Measurements from ENCODE around the gene OR9A2. TPM values are rescaled to one million over a fixed set of nuclear protein-coding genes. Genes with fewer than 3 reads are reported as not detected.
A peak's percentile ranks its signal among the peaks of the same experiment; 100 is the strongest.

OR9A2 gene
- total RNA-seq, 1 experiment from 2014 or later = not detected

DNA sequence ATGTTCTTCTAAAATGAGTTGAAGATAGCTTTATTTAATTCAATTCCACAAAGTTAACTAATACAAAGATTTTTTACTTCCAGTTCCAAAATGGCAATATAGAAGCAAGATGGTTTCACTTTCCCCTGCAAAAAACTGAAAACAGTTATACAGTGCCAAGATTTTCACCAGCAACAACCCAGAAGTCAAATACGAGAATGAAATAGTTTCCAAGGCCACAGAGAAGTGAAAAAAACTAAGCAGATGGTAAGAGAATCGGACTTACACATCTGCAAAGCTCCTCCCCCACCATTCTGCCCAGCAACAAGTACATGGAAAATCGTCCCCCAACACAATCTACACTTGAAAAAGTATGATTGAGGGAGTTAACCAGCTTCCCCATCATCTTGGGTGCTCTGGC is 34.5 kb downstream of the OR9A2 start:
- Histone ChIP-seq H3T11ph (ENCODE audit: low read length) (no peak overlapping the region), H4K91ac (ENCODE audit: insufficient read length, low read depth, low read length) (no peak overlapping the region), H3K79me2 (ENCODE audit: insufficient read depth, low read length) (no peaks in the 10 kb centered on the region), H3K4me1 (ENCODE audit: insufficient read depth, low read length) (no peaks in the 10 kb centered on the region; the same call in 1 of the 2 replicates), H2BK120ac (ENCODE audit: low read depth, low read length, poor library complexity, severe bottlenecking) (no peak overlapping the region), H3K14ac (ENCODE audit: insufficient read depth, low read length) (no peak overlapping the region), H3K23me2 (ENCODE audit: insufficient read length, low read depth, low read length, poor library complexity, severe bottlenecking) (no peaks in the 10 kb centered on the region), H4K5ac (ENCODE audit: insufficient read length, low read depth, low read length) (no peak overlapping the region), H3K56ac (ENCODE audit: insufficient read length, low read depth, low read length) (no peak overlapping the region), H4K20me1 (ENCODE audit: control insufficient read depth, insufficient read depth, insufficient read length) (no peaks in the 10 kb centered on the region), H3K9me3 (ENCODE audit: control insufficient read depth, low read depth, low read length) (no peaks in the 10 kb centered on the region), H3K27ac (ENCODE audit: insufficient read length, low read depth, low read length) (no peak overlapping the region), H2BK15ac (ENCODE audit: low read depth, low read length) (no peak overlapping the region), H2BK12ac (ENCODE audit: insufficient read length, low read depth, low read length) (no peak overlapping the region), H3K4ac (ENCODE audit: low read depth, low read length) (no peak overlapping the region), H2BK5ac (ENCODE audit: insufficient read length, low read length) (no peak overlapping the region), H2AK5ac (ENCODE audit: insufficient read length, low read length) (no peak overlapping the region), H3K4me2 (ENCODE audit: insufficient read depth, insufficient read length, low read length) (no peak overlapping the region), H2AFZ (ENCODE audit: low read length) (peak overlapping the region; percentile 22), H2BK20ac (ENCODE audit: low read depth, low read length, poor library complexity, severe bottlenecking) (no peak overlapping the region), H3K79me1 (ENCODE audit: insufficient read depth, low read depth, low read length, poor library complexity, severe bottlenecking) (no peaks in the 10 kb centered on the region), H3K9ac (ENCODE audit: extremely low read depth, insufficient read length, low read length) (no peak overlapping the region), H3K27me3 (ENCODE audit: insufficient read depth, low read length) (no peaks in the 10 kb centered on the region; the same call in 1 of the 2 replicates), H4K8ac (replicated peaks; ENCODE audit: insufficient read length, low read depth, low read length) (no peak overlapping the region), H3K23ac (ENCODE audit: insufficient read length, low read depth, low read length) (no peak overlapping the region), H3K18ac (ENCODE audit: insufficient read length, low read depth, low read length) (no peak overlapping the region)
- WGBS (ENCODE audit: extremely low coverage, insufficient read length, low lambda C conversion rate) = no CpG with 5 or more reads among the region's 3 CpGs
- Mint-ChIP-seq H3K9me3 (peaks cover 7 to 9% of the 10 kb centered on the region in 2 experiments; a peak in 4 of 5 replicates), H3K4me3 (no peak overlapping the region), H3K27ac (no peak overlapping the region), H3K36me3 (ENCODE audit: insufficient read depth in 1 of 3, low read depth in 3 of 3) (no peaks in the 10 kb centered on the region; a peak in 2 of 7 replicates), H3K4me1 (no peaks in the 10 kb centered on the region), H3K27me3 (ENCODE audit: low read depth) (no peaks in the 10 kb centered on the region)
- DNase-seq = no peak
- TF ChIP-seq, protein P1, sequence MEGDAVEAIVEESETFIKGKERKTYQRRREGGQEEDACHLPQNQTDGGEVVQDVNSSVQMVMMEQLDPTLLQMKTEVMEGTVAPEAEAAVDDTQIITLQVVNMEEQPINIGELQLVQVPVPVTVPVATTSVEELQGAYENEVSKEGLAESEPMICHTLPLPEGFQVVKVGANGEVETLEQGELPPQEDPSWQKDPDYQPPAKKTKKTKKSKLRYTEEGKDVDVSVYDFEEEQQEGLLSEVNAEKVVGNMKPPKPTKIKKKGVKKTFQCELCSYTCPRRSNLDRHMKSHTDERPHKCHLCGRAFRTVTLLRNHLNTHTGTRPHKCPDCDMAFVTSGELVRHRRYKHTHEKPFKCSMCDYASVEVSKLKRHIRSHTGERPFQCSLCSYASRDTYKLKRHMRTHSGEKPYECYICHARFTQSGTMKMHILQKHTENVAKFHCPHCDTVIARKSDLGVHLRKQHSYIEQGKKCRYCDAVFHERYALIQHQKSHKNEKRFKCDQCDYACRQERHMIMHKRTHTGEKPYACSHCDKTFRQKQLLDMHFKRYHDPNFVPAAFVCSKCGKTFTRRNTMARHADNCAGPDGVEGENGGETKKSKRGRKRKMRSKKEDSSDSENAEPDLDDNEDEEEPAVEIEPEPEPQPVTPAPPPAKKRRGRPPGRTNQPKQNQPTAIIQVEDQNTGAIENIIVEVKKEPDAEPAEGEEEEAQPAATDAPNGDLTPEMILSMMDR (conservative IDR thresholded peaks at IDR 0.05) = no peak

Data from H9 (cell line).